ENCODE data around the gene PICK1.

DNA sequence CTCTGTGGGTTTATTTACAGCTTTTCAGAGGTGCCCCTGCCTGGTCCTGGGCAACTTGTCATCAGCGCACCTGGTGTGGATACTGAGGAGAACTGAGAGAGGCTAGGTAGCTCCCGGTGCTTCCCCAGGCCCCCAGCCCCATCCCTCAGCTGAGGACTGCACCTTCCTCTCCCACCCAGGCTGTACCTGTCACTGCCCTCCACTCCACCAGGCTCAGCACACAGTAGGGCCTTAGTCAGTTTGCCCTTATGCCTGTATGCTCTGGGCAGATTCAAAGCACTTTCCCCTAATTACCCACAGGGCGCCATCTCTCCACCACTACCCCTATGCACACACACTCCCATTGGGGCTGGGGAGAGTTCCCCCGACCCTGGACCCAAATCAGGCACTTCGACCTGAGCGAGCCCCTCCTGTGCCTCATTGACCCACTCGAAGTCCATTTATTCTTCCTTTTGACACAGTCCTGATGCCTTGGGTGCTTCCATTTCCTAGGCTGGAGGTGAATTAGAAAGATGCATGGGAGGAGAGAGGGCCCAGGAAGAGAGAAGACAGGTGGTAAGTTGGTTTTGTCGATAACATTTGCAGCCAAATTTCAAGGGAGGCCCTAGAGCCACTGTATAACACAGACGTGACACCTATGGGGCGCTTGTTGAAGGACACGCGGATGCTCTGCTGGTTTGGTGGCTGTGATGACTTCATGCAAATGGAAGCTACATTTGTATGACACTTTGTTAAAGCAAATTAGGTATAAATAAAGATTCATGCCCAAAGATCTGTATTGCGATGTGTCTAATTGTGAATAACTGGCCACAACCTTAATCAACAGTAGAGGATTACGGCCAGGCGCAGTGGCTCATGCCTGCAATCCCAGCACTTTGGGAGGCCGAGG lies 13.8 kb upstream of the PICK1 start:
- TF ChIP-seq POLR2A (IDR thresholded peaks at IDR 0.05; ENCODE audit: low read depth, low read length), result no peak
- TF ChIP-seq, protein P1, sequence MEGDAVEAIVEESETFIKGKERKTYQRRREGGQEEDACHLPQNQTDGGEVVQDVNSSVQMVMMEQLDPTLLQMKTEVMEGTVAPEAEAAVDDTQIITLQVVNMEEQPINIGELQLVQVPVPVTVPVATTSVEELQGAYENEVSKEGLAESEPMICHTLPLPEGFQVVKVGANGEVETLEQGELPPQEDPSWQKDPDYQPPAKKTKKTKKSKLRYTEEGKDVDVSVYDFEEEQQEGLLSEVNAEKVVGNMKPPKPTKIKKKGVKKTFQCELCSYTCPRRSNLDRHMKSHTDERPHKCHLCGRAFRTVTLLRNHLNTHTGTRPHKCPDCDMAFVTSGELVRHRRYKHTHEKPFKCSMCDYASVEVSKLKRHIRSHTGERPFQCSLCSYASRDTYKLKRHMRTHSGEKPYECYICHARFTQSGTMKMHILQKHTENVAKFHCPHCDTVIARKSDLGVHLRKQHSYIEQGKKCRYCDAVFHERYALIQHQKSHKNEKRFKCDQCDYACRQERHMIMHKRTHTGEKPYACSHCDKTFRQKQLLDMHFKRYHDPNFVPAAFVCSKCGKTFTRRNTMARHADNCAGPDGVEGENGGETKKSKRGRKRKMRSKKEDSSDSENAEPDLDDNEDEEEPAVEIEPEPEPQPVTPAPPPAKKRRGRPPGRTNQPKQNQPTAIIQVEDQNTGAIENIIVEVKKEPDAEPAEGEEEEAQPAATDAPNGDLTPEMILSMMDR (IDR thresholded peaks at IDR 0.05; ENCODE audit: extremely low read depth in 1 of 2, insufficient read depth in 1 of 2, low read depth in 1 of 2, low read length in 2 of 2), result no peak
- TF ChIP-seq EZH2 (IDR thresholded peaks at IDR 0.05; ENCODE audit: borderline replicate concordance, low read depth, low read length, severe bottlenecking), result no peak
- no peak for TF ChIP-seq POLR2AphosphoS5 (IDR thresholded peaks at IDR 0.05; ENCODE audit: insufficient read depth, low read depth, low read length)
- TF ChIP-seq GATA2 (IDR thresholded peaks at IDR 0.05; ENCODE audit: insufficient read depth, insufficient read length, low read depth, low read length), result no peak
- TF ChIP-seq, protein P2, sequence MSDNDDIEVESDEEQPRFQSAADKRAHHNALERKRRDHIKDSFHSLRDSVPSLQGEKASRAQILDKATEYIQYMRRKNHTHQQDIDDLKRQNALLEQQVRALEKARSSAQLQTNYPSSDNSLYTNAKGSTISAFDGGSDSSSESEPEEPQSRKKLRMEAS (IDR thresholded peaks at IDR 0.05; ENCODE audit: insufficient read depth, insufficient read length), result no peak
- no peak for TF ChIP-seq MYC (IDR thresholded peaks at IDR 0.05; ENCODE audit: low read depth, low read length)
- no peak for TF ChIP-seq JUN (IDR thresholded peaks at IDR 0.05; ENCODE audit: borderline replicate concordance, insufficient read depth, insufficient read length, low read depth)
